NT2/D1 (cell line): ENCODE data around the gene CAPRIN2.
A peak's percentile ranks its signal among the peaks of the same experiment; 100 is the strongest.

Experiments
- DNase-seq: peaks from one replicate; pipeline ENCODE4 v3.0.0-alpha.2; 2011; ENCODE audit warnings: low read depth, low spot score
- H3K27me3 ChIP-seq: 2 replicates; pipeline ENCODE4 v1.6.0; 2011; ENCODE audit warnings: mild to moderate bottlenecking; ENCODE audit not compliant: insufficient read length, insufficient read depth
- H3K36me3 ChIP-seq: 2 replicates; pipeline ENCODE4 v1.6.1; 2011; ENCODE audit warnings: mild to moderate bottlenecking, low read length, mixed read lengths; ENCODE audit not compliant: insufficient read depth, insufficient read length
- H3K4me1 ChIP-seq: 2 replicates; pipeline ENCODE4 v1.5.1; 2011; ENCODE audit not compliant: insufficient read depth, insufficient read length
- H3K4me3 ChIP-seq: 2 replicates; pipeline ENCODE4 v1.5.1; 2011; ENCODE audit warnings: low read depth; ENCODE audit not compliant: insufficient read length
- H3K9ac ChIP-seq: 2 replicates; pipeline ENCODE4 v1.6.0; 2011; ENCODE audit warnings: low read depth; ENCODE audit not compliant: insufficient read length
- H3K9me3 ChIP-seq: 2 replicates; pipeline ENCODE4 v1.5.1; 2011; ENCODE audit warnings: mild to moderate bottlenecking, low read length; ENCODE audit not compliant: insufficient read depth
- SUZ12 ChIP-seq: IDR thresholded peaks from 2 replicates; pipeline ENCODE4 v1.6.1; 2011; ENCODE audit not compliant: insufficient read length, insufficient read depth; ENCODE audit errors: extremely low read depth
- YY1 ChIP-seq: IDR thresholded peaks from 2 replicates; pipeline ENCODE4 v1.6.1; 2011; ENCODE audit not compliant: insufficient read length, insufficient read depth
- ZNF274 ChIP-seq: IDR thresholded peaks from 2 replicates; pipeline ENCODE4 v1.6.1; 2011; ENCODE audit warnings: mild to moderate bottlenecking, low read depth, low read length

Gene CAPRIN2

DNA sequence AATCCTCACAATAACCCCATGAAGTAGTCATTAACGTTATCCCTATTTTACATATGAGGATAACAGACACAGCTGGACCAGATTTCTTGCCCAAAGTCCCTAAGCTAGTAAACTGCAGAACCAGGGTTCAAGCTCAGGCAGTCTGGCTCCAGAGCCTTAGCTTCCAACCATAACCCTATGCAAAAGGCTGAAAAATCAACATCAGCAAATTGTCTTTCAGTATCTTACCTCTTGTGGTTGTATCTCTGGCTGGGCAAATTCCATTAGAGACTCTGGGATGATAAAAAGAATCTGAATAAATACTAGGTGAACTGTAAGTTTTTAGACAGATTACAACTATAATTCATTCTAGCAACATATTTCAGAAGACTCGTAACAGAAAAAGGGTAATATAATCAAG lies 24.7 kb downstream of the CAPRIN2 start:
- no peak for DNase-seq
- no peaks in the 10 kb centered on the region for H3K9me3 ChIP-seq
- no peak overlapping the region for H3K9ac ChIP-seq
- H3K4me1 ChIP-seq, result no peaks in the 10 kb centered on the region
- H3K4me3 ChIP-seq, result no peak overlapping the region
- peaks cover 66% of the 10 kb centered on the region for H3K36me3 ChIP-seq
- no peaks in the 10 kb centered on the region for H3K27me3 ChIP-seq
- TF ChIP-seq SUZ12 (no peak), YY1 (no peak)

DNA sequence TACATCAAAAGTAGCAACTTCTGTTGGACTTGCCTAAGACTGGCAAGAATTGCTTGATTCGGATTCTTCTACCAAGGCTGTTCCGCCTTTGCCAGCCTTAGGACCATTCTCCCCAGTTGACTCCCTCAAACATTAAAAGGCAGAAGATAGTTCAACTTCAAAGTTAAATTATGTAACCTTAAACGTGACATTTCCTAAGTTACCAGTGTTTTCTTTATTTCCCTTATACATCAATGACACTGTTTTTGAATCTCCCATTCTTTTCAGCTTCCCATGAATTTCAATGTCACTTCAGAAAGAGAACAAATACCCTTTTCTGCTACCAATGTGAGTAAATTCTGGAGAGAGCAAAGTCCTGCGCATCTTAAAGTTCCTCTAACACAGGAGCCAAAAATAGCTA lies 25.2 kb downstream of the CAPRIN2 start:
- peaks cover 66% of the 10 kb centered on the region for H3K36me3 ChIP-seq
- no peaks in the 10 kb centered on the region for H3K9me3 ChIP-seq
- H3K27me3 ChIP-seq, result no peaks in the 10 kb centered on the region
- TF ChIP-seq YY1 (no peak), ZNF274 (no peak), SUZ12 (no peak)
- no peak overlapping the region for H3K9ac ChIP-seq
- H3K4me3 ChIP-seq, result no peak overlapping the region
- DNase-seq, result no peak
- H3K4me1 ChIP-seq, result no peaks in the 10 kb centered on the region

DNA sequence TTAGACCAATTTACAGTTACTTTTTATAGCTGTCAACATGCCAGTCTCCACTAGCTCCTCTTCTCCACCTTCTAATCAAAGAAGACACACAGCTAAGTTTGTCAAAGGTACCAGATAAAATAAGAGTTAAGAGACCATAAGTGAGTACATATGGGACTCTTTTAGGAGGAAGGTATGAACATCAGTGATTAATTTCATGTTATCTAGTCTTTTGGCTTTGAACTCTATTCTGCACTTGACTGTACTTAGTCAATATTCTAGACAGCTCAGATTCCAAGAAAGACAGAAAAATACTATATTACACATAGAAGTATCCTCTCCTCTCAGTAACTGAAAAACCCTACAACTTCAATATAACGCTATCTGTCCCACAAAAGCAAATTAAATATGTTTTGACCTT lies 28.1 kb downstream of the CAPRIN2 start:
- no peak overlapping the region for H3K4me3 ChIP-seq
- no peaks in the 10 kb centered on the region for H3K27me3 ChIP-seq
- no peak overlapping the region for H3K9ac ChIP-seq
- H3K9me3 ChIP-seq, result no peaks in the 10 kb centered on the region
- peaks cover 83% of the 10 kb centered on the region for H3K36me3 ChIP-seq
- TF ChIP-seq SUZ12, result no peak
- TF ChIP-seq ZNF274, result no peak
- no peak for TF ChIP-seq YY1
- H3K4me1 ChIP-seq, result no peaks in the 10 kb centered on the region
- no peak for DNase-seq

DNA sequence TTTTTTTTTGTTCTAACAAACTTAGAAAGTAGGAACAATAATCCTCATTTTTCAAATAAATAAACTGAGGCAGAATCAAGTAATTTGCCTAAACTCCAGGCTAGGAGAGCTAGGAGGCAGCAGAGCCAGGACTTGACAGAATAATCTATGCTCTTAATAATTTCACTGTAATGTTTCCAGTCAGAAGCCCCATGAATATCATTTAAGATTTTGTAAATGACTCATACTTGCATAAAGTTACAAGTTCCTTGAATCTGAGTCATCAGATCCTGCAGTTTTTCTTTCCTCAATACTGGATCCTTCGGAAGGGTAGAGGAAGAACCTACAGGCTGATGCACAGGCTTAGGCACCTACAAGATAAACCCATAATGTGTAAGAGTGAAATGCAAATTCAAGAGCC lies 29.0 kb downstream of the CAPRIN2 start:
- TF ChIP-seq SUZ12, result no peak
- Histone ChIP-seq H3K4me1 (no peaks in the 10 kb centered on the region), H3K36me3 (peaks cover 82% of the 10 kb centered on the region), H3K9me3 (no peaks in the 10 kb centered on the region), H3K4me3 (no peak overlapping the region), H3K27me3 (no peaks in the 10 kb centered on the region), H3K9ac (no peak overlapping the region)
- no peak for DNase-seq

DNA sequence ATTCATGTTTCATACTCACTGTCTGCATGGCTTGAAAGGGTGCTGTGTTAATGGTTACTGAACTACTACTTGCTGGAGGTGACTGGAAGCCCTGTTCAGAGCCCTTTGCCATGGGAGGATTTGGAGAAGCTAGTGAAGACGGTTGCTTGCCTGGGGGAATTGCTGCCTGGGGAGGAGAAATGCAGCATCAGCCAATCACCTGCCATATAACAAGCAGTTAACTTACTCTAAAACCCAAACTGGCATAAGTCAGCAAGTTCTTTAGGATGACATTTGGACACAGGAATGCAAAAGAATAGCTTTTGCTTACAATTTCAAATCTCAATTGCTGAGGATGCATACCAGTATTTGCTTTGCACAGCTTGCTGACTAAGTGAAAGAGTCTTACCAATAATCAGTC lies 35.7 kb downstream of the CAPRIN2 start:
- Histone ChIP-seq H3K36me3 (peaks cover 67% of the 10 kb centered on the region), H3K9me3 (no peaks in the 10 kb centered on the region), H3K27me3 (no peaks in the 10 kb centered on the region), H3K4me3 (no peak overlapping the region), H3K4me1 (no peaks in the 10 kb centered on the region), H3K9ac (no peak overlapping the region)
- peak; percentile 65 for DNase-seq
- TF ChIP-seq YY1 (no peak), SUZ12 (no peak), ZNF274 (no peak)

DNA sequence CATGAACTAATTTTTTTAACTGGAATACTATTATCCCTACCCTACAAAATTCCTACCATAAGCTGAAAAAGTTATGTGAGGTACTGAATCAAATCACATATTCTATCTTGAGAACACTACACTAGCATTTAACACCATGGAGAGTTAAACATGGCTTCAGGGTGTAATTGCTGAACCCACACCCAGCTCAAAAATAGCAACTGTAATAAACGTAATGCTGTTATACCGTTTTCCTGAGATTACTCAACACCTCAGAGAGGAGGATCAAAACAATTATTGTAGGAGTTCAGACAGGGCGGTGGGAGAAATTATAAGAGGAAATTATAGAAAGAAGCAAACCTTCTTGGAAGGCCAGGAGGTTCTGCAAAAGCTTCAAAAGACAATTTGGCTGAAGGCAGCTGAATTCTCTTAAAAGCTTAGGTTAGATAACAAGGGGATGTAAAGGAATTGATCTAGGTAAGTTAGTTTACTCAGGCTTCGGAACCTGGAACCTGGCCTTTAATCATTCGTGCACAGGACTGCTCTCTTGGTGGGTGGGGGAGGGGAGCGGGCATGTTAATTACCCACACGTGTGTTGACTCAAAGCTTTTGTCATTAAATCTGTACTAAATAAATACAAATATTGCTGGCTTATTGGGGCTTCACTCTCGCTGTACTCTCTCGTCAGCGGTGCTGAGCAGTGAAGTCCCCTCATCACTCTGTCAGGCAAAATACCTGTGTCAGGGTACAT lies 47.0 kb downstream of the CAPRIN2 start:
- TF ChIP-seq ZNF274 (no peak), YY1 (no peak), SUZ12 (no peak)
- Histone ChIP-seq H3K9ac (no peak overlapping the region), H3K36me3 (peaks cover 41% of the 10 kb centered on the region), H3K9me3 (no peaks in the 10 kb centered on the region), H3K4me3 (no peak overlapping the region), H3K27me3 (no peaks in the 10 kb centered on the region), H3K4me1 (no peaks in the 10 kb centered on the region)
- no peak for DNase-seq

DNA sequence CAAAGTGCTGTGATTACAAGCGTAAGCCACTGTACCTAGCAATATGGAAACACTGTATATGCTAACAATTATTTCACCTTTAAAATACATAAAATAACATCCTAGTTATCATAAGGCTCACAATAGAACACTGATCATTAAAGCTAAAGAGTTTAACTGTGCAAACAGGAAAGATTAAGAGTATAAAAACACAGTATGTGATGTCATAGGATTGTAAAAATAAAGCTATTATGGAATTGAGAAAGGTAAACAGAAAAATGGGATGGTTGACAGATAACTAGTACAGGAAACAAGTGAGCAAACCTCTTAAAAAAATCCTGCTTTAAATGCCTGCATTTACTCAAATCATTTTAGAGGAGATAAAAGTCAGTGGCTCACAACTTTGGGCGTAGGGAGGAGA lies 48.3 kb downstream of the CAPRIN2 start:
- H3K9ac ChIP-seq, result no peak overlapping the region
- TF ChIP-seq ZNF274, result no peak
- no peaks in the 10 kb centered on the region for H3K27me3 ChIP-seq
- H3K36me3 ChIP-seq, result peaks cover 28% of the 10 kb centered on the region
- H3K4me1 ChIP-seq, result no peaks in the 10 kb centered on the region
- no peaks in the 10 kb centered on the region for H3K9me3 ChIP-seq
- H3K4me3 ChIP-seq, result no peak overlapping the region
- DNase-seq, result no peak

DNA sequence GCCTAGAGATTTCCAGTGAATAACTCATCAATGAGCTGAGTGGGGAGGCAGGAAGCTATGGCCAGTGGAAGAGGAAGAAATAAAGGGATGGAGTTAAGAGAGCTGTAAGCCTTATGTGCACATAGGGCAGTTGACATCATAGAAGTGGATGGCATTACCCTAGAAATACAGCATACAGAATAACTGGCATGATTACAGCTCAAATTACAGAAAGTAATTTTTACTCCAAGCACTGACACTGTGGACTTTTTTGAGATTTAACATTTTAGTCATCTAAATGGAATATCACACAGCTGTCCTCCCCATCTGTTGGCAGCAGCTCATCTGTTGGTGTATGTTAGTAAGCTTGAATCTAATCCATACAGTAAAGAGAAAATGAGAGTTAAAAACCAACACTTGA lies 53.7 kb downstream of the CAPRIN2 start:
- Histone ChIP-seq H3K4me3 (no peak overlapping the region), H3K4me1 (peaks cover 5% of the 10 kb centered on the region), H3K9me3 (no peaks in the 10 kb centered on the region), H3K36me3 (no peaks in the 10 kb centered on the region), H3K27me3 (no peaks in the 10 kb centered on the region), H3K9ac (no peak overlapping the region)
- DNase-seq, result no peak
- TF ChIP-seq ZNF274 (no peak), YY1 (no peak), SUZ12 (no peak)
